Ureter (tissue), 1 donor: Measurements from ENCODE around the gene VPS52. TPM values are rescaled to one million over a fixed set of nuclear protein-coding genes. Genes with fewer than 3 reads are reported as not detected.

Experiments used
- DNase-seq: peaks from one replicate; pipeline ENCODE4 v3.0.0-alpha.2; 2020; ENCODE audit warnings: low spot score
- total RNA-seq: library from RNA; stranded (reverse); gene quantifications from one replicate; pipeline ENCODE4 v1.2.4, GENCODE V29; 2023
- donor health status: DM: yes; HTN: yes; CAD: no.

The VPS52 gene, protein sequence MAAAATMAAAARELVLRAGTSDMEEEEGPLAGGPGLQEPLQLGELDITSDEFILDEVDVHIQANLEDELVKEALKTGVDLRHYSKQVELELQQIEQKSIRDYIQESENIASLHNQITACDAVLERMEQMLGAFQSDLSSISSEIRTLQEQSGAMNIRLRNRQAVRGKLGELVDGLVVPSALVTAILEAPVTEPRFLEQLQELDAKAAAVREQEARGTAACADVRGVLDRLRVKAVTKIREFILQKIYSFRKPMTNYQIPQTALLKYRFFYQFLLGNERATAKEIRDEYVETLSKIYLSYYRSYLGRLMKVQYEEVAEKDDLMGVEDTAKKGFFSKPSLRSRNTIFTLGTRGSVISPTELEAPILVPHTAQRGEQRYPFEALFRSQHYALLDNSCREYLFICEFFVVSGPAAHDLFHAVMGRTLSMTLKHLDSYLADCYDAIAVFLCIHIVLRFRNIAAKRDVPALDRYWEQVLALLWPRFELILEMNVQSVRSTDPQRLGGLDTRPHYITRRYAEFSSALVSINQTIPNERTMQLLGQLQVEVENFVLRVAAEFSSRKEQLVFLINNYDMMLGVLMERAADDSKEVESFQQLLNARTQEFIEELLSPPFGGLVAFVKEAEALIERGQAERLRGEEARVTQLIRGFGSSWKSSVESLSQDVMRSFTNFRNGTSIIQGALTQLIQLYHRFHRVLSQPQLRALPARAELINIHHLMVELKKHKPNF
- 80.8 TPM for total RNA-seq

DNA sequence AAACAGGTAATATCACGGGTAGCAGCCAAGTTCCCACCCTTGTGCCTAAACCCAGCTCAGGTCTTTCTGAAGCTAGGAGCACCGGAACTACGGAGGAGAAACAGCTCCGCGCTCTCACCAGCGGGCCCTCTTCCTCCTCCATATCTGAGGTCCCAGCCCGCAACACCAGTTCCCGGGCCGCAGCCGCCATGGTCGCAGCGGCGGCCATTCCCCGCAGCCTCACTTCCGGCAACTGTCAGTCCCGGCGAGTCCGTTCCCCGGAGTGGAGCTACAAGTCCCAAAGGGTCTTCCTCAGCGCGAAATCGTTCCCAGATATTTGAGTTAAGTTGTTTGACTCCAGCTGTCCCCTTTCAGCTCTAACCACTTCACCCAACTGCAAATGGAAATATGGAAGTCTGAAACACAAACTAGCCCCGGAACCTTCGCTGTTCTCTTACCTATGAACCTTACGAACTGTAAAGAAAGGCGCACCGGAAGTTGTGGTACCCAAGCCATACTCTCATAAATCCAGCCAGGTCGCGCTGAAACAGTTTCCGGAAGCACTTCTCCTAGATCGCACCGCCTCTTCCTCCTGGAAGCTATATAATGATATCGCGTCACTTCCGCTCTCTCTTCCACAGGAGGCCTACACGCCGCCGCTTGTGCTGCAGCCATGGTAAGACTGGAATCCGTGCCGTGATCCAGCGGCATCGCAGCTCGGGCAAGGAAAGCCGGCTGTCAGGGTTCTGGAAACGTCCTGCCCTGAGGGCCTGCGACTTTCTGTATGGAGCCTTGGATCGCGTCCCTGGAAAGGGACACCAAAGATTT, at the start of gene VPS52, which contains the start of gene RPS18:
Gene VPS52 (minus strand): TSS at position 409 of the 807 bp plus-strand sequence. CDS start 201 bp downstream, at position 208.
Gene RPS18 (plus strand): TSS at position 608 of the 807 bp plus-strand sequence. CDS start 45 bp downstream, at position 653.
- DNase-seq: peak; percentile 97

DNA sequence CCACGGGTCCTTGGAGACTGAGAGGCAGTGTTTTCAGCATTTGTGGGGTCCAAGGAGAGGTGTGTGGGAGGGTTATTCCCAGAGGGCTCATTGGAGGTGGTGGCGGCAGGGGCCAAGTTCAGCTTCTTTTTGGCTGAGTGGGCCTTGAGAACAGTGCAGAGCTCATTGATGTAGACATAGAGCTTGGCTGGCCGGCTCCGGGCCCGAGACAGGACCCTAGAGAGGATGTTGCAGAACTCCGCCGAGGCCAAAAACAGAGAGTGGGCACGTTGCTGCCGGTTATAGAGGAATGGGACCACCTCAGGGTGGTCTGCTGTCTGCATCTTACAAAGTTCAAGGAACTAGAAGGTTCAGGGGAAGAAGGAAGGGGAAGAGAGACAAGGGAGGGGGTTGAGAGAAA, 49.6 kb upstream of the VPS52 start:
- no peak for DNase-seq

DNA sequence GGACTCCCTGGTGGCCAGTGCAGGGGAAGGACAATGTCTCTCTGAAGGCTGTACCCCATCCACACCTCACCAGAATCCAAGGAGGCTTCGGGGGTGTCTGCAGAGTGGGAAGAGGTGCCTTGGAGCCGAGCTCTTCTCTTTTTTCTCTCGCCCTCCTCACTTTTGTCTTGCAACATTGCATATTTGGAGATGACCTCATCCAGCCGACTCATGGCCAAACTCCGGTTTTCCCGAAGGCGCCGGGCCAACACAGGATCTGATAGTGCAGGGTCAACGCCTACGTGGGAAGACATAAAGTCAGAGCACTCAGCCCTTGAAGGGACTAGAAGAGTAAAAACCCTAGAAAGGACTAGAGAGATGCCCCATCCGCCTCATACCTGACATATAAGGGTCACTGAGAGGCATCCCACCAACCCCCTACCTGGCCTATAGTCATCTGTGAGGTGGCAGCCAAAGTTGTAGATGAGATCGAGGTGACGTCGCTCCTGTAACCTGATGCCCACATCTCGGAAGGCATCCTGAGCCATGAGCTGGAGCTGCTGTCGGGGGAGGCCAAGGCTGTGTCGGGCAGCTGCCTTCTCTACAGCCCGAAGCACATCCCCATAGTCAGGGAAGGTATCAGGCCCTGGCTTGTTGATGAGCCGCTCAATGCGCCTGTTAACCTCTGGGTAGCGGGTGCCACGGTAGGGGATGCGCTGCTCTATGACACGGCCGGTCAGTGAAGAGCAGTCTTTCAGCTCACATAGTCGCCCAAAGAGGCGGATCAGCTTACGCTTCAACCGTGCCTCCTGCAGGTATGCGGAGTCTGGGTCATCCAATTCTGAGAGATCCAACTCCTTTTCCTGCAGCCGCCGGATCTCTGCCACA, 48.9 kb upstream of the VPS52 start:
- peak; percentile 73 for DNase-seq

DNA sequence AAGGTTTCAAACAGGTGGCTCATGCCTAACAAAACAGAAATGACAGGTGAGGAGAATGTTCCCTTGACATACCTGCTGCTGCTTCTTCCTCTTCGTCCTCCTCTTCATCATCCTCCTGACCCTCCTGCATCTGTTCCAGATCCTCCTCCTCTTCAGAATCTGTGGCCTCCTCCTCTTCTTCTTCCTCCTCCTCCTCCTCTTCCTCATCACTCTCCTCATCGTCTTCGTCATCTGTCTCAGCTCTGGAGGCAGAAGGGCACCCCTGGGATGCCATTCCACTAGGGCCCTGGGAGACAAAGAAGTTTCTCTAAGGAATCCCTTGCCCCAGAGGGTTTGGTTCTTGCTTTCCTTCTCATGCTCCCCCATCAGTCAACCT, 48.3 kb upstream of the VPS52 start:
- DNase-seq: no peak

DNA sequence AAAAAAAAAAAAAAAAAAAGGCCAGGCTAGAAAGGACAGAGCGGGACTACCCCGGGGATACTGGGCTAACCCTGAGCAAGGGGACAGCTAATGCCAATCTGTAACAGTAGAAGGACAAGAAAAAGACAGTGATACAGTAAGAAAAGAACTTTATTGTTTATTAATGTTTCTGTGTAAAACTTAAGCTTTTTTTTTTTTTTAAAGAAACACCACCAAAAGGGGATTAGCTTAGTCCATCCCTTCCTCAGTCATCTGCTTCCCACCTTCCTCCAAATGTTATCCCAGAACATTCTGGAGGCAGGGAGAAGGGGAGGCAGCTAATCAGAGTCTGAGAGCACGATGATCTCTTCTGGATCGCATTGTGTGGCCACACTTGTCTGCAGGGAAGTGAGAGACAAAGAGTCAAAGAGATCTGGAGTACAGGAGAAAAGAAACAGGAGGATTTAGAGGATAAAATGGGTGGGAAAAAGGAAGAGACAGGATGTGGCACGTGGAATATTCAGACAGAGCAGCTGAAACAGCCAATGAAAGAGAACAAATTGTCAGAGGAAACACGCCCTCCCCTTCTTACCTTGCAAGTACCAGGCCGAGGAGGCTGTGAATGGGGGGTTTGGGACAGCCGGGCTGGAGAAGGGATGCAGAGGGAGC, 46.9 kb upstream of the VPS52 start:
- no peak for DNase-seq

DNA sequence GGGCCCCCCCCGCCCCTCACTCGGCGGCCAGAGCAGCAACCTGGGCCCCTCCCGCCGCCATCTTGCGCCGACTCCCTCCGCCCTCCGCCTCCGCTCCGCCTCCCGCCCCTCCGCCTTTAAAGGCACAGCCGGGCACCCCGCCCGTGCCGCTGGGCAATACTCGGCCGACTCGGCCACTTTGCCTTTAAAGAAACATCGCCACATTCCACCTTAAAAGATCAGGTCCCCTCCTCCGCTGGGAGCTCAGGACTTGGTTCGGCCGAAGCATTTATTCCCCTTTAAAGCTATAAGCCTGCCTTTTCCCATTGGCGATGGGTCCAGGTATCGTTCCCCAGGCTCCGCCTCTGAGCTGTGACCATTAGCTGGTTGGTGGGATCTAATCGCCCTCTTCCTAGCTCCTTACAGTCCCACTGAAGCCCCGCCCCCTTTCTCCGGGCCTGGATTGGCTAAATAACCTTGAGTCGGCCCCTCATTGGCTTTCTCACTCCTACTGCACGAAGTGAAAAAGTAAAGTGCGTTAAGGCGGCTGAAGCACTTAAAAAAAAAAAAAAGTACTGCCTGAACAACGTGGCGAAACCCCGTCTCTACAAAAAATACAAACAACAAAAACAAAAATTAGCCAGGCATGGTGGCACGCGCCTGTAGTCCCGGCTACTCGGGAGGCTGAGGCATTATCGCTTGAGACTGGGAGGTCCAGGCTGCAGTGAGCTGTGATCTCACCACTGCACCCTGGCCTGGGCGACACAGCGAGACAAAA, 46.2 kb upstream of the VPS52 start, which contains the start of gene ZBTB22:
Gene ZBTB22 (minus strand): TSS at position 76 of the 757 bp plus-strand sequence. CDS start 828 bp downstream, outside the sequence.
- DNase-seq: peak; percentile 98

DNA sequence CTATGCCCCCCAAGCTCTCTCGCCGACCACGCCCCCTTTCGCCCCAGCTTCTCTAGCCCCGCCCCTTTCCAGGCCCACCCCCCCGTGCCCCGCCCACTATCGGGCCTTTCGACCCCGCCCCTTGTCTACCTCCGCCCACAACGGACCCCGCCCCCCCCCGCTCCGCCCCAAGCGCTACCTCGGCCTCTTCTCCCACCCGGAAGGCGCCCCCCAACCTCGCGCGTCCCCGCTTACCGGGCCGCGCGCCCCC, 45.7 kb upstream of the VPS52 start:
- DNase-seq: peak; percentile 69

DNA sequence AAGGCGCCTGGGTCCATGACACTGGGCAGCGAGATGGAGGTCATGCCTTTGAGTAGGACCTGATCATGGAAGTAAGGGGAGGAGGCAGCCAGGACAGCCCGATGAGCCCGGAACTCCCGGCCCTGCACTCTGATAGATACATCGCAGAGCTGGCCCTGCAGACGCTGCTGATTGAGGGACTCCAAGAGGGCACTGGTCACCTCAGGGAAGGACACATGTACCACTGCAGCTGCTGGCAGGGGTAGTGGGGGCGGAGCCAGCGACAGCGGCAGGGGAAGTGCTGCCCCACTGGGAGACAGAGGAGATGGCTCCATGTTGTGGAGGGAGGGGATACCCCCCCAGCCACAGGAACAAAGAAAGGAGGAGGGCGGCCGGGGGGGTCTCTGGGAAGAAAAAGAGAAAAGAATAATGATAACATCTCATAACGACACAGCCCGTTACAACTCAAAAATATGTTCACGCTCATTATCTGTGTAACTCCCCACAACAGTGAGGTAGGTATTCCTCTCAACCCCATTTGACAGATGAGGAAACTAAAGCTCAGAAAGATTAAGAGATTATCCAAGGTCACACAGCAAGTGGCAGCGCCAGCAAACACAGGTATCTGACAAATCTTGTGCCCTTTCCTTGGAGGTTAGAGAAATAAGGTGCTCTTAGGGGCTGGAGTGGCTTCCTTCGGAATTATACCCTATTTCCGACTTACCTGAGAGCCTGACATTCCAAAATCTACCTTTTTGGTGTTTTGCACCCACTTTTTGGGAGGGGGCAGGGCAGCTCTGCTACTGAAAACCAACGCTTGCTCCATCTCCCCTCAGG, 45.1 kb upstream of the VPS52 start:
- no peak for DNase-seq

DNA sequence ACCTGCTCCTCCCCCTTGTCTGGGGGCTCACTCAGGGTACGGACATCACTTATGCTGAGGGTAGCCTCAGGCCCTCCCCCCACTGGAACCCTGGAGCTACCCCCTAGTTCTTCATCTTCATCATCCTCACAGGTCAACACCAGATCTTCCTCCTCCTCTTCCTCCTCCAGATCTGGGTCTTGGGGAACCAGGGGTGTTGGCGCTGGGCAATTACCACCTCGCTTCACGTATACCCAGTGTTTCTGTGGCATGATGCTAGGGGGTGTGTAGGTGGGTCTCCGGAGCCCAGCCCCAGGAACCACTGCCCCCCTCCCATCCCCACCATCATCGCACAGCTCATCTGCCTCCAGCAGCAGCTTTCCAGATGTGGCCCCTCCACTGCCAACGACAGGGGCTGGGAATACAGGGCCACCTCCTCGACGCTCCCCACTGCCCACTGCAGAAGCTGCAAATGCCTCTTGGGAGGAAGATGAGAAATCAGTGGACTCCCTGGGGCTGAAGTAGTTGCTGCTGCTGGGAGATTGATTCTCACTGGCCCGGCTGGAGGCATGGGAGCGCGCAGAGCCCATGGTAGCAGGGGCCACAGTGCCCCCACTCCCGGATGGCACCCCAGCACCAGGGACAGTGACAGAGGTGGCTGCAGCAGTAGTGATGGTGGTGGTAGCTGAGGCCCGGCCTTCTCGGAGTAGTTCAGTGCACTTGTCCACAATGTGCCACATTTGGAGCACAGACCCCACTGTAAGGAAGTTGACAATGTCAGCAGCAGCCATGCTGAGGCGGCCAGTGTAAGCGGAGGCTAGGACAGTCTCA, 44.3 kb upstream of the VPS52 start:
- DNase-seq: no peak

DNA sequence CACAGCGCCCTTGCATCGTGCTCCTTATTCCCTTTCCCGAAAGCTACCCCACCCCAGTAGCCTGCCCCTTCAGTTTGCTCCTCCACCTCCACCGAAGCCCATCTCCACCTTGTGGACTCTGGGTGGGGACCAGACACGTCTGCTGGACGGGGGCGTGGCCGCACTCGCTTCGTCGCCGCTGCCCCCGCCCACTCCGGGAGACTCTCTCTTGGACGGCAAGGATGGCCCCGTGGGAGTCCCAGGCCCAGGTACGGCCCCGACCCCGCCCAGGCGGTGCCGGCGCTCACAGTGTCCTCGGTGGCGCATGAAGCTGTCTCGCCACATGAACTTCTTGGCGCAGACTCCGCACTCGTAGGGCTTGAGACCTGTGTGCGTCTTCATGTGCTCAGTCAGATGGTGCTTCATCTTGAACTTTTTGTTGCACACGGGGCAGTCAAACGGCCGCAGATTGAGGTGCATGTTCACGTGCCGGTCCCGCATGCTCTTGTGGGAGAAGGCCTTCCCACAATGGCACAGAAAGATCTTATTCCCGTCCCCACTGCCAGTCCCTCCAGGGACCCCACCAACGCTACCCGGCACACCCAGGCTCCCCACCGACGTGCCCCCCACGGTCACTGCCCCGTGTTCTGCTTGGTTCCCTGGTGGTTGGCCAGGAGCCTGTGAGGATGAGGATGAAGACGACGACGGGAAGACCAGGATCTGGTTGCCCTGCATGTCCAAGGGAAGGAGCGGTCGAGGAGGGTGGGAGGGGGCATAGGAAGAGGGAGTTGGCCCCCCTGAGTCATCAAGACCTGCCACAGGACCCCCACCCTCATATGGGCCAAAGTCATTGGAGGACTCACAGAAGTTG, 43.5 kb upstream of the VPS52 start:
- DNase-seq: no peak

DNA sequence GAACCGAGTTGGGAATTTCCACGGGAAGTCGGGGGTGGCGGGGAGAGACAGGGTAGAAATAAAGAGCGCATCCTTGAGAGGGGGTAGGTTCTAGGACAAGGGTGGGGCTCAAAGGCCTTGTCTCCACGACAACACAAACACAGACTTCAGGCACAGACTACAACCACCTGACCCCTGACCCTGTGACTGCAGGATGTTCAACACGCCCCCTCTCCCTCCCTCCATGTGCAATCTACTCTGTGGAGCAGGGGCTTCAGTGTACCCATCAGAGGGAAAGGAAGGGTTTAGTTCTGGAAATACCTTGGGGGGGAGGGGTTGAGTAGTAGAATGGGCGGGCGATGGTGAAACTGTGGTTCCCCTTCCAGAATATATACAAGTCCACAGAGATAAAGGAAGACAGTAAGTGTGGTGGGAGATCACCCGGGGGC, 42.9 kb upstream of the VPS52 start:
- peak; percentile 74 for DNase-seq

DNA sequence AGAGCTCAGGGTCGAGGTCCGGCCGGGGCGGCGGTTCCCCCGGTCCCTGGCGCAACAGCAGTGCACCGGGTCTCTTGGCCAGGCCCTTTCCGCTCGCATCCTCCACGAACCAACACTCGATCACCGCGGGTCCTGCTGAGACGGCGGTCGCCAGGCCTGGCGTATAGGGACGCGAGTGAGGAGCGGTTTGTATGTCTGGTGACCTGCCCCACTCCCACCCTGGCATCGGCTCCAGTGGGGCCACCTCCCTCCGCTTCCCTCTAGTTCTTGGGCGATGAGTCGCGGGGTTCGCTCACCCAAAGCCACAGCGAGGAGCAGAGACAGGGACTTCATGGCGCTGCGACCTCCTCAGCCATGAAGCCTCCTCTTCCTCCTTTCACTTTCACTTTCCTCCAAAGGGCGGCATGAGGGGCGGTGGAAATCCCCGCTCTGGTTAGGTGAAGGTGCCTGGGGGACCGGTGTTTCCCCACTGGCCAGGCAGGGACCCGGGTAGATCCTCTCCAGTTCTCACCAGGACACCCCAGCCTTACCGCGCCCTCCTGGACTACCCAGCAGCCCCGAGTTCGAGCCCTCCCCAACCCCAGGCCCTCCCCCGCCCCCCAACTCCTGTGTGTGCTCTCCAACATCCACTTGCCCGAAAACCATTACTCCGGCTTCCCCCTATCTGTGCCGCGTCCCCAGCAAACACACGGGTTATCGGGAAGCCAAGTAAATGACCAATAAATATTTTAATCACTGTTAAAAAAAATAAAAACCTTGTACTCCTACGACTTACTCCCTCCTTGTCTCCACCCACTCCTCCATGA, 42.2 kb upstream of the VPS52 start, which contains the start of gene TAPBP:
Gene TAPBP (minus strand): TSS at position 370 of the 806 bp plus-strand sequence. CDS start 37 bp downstream, at position 333.
- DNase-seq: peak; percentile 74

DNA sequence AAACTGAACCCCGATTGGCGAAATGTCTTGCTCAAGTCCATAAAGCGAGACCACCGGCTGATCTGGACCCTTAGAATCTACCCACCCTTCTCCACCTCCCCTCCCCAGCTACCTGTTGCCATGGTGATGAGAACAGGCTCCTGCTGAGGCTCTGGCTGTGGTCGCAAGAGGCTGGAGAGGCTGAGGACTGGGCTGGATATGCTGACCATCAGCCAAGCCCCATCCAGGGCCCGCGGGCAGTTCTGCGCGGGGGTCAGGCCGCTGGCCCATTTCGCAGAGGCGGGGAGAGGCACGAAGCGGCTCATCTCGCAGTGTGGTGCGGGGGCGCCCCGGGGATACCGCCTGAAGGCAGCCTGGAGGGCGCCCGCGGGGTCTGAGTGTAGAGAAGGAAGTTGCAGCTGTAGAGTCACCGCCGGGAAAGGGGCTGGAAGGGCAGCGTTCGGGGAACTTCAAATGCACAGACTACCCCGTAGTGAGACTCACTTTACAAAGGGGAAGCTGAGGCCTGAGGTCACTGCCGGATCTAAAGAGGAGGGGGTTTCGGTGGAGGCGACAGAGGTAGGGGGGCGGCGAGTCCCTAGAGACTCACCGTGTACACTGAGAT, 41.5 kb upstream of the VPS52 start:
- DNase-seq: no peak

DNA sequence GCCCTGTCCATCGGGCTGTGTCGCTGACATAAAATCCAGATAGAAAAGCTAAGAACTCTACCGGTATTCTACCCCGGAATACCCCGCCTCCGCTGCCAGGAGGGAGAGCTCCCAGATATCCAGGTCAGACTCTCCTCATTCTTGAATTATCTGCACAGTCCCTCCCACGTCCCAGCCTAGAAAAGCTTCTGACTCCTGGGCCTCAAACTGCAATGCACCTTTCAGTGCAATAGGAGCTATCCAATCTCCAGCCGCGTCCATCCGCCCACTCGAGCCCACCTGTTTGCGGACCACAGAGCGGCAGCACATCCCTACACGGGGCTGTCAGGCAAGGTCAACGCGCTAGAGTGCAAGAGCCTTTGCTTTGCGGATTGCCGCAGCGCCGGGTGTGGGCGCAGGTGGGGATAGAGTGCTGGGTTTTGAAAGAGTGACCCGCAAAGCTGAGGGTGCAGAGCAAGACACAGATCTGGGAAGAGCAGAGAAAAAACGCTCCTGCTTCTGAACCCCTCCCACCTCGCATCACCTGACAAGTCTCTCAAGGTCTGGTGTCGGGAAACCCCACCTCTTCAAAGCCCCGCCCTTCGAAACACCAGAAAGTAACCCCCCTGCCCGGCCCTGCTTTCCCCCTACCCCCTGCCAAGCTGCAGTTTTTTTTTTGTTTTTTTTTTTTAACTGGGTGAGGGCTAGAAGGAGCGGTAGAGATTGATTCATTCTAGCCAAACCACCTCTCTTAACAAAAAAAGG, 40.9 kb upstream of the VPS52 start:
- DNase-seq: peak; percentile 88

DNA sequence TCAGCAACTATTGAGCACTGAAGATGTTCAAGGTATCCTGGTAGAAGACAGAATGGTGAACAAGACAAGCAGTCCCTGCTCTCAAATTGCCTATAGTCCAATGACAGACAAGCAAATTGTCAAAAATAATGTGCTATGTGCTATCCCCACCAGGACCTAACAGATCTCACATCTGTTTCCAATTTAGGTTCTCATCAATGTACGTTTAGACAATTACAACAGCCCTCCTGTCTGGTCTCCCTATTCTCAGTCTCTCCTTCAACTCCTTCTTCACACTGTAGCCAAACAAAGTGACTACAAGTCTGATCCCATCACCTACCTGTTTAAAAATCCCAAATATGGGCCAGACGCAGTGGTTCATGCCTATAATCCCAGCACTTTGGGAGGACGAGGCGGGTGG, 34.7 kb upstream of the VPS52 start:
- no peak for DNase-seq
